GM10248 (cell line): ENCODE data around the gene GRID2.
"Not testable (repeated sequence)": the region's sequence is repeated elsewhere in the genome, so short reads cannot be mapped to it uniquely, and the experiment has no call there.

Experiments used
- CTCF ChIA-PET: fragments of 300-600 bp; sonication (Branson Sonifier 250); formaldehyde crosslinking; extraction: SDS; loops from one replicate; lab custom pipeline; 2021; ENCODE audit warnings: antibody characterized with exemption; lab: Yijun Ruan, JAX
- POLR2A ChIA-PET: fragments of 350-650 bp; sonication (Branson Sonifier 250); formaldehyde crosslinking; extraction: SDS; loops from one replicate; lab custom pipeline; 2020; ENCODE audit warnings: antibody characterized with exemption; lab: Yijun Ruan, JAX
- DNase-seq: peaks from one replicate; pipeline ENCODE4 v3.0.0; 2012; ENCODE audit errors: extremely low spot score
- TF ChIP-seq, protein P1 (sequence below): IDR thresholded peaks from 2 replicates; pipeline ENCODE4 v1.5.1; 2012; ENCODE audit warnings: mild to moderate bottlenecking, low read depth; ENCODE audit errors: extremely low read depth, missing control alignments, control extremely low read depth

The GRID2 gene

GRCh38 chr4:92362028-92362427 lies 58.3 kb downstream of the GRID2 start:
- no peak for DNase-seq
- ChIA-PET CTCF (interaction anchor here (1.5 kb wide), 1 partner anchor 17 kb away, joined by 3 read pairs; no protein-coding TSS in a partner anchor), POLR2A (no interaction called here)
- TF ChIP-seq, protein P1, sequence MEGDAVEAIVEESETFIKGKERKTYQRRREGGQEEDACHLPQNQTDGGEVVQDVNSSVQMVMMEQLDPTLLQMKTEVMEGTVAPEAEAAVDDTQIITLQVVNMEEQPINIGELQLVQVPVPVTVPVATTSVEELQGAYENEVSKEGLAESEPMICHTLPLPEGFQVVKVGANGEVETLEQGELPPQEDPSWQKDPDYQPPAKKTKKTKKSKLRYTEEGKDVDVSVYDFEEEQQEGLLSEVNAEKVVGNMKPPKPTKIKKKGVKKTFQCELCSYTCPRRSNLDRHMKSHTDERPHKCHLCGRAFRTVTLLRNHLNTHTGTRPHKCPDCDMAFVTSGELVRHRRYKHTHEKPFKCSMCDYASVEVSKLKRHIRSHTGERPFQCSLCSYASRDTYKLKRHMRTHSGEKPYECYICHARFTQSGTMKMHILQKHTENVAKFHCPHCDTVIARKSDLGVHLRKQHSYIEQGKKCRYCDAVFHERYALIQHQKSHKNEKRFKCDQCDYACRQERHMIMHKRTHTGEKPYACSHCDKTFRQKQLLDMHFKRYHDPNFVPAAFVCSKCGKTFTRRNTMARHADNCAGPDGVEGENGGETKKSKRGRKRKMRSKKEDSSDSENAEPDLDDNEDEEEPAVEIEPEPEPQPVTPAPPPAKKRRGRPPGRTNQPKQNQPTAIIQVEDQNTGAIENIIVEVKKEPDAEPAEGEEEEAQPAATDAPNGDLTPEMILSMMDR, result no peak

DNA sequence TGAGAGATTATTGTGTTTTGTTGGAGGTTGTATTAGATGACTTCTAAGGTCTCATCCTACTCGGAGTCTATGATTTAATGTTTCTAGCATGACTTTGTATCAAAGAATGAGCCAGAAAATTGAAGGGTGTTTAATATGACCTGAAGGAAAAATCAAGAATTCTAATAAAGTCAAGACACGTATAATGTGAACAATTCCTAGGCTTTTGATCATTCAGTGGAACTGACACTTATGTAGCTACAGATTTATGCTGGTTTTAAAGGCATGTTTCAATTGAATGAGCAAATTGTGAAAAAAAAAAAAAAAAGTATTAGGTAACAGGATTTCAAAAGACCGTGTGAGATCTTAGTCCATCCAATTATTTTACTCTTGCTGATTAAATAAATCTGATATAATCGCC lies 64.9 kb downstream of the GRID2 start:
- no peak for DNase-seq
- ChIA-PET POLR2A (no interaction called here), CTCF (interaction anchor here (1.5 to 1.8 kb wide), 2 partner anchors 11 to 19 kb away, joined by 3 to 7 read pairs; no protein-coding TSS in a partner anchor)
- TF ChIP-seq, protein P1, result no peak

- CTCF ChIA-PET, result no interaction called here
- no peak for DNase-seq
- POLR2A ChIA-PET, result no interaction called here
- TF ChIP-seq, protein P1, result no peak
Observed at GRCh38 chr4:92381616-92382015, 77.8 kb downstream of the GRID2 start.

GRCh38 chr4:92382128-92382527 lies 78.4 kb downstream of the GRID2 start:
- CTCF ChIA-PET, result no interaction called here
- no peak for DNase-seq
- TF ChIP-seq, protein P1, result no peak
- POLR2A ChIA-PET, result no interaction called here

- DNase-seq, result peak; percentile 14
- ChIA-PET POLR2A (no interaction called here), CTCF (interaction anchor here (0.6 to 1.6 kb wide), 9 partner anchors 8 to 1968 kb away, joined by 3 to 12 read pairs (median 4); no protein-coding TSS in a partner anchor)
- TF ChIP-seq, protein P1, result peak; percentile 42
Observed at GRCh38 chr4:92387459-92388069, 83.8 kb downstream of the GRID2 start.

GRCh38 chr4:92399032-92399431 lies 95.3 kb downstream of the GRID2 start:
- ChIA-PET POLR2A (no interaction called here), CTCF (interaction anchor here (1.0 to 1.8 kb wide), 5 partner anchors 11 to 1838 kb away, joined by 3 to 9 read pairs (median 5); no protein-coding TSS in a partner anchor)
- no peak for DNase-seq
- TF ChIP-seq, protein P1, result no peak

DNA sequence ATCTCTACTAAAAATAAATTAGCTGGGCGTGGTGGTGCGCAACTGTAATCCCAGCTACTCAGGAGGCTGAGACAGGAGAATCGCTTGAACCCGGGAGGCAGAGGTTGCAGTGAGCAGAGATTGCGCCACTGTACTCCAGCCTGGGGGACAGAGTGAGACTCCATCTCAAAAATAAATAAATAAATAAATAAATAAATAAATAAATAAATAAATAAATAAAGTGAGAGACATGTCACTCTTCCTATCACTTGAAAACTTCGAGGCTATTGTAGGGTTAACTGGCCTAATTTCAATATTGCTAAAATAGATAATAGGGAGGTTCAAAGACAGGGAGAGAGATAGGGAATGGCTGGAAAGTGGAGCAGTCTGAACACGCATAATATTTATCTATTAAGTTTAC lies 99.8 kb downstream of the GRID2 start:
- CTCF ChIA-PET, DNase-seq, POLR2A ChIA-PET: not testable (repeated sequence)
